SK-N-SH treated with all-trans-retinoic acid at 6 μM for 48 hours (cell line): ENCODE data around the gene CD84.

Source experiments
- BACH2 ChIP-seq: fragments of 250-450 bp; sonication (Bioruptor Pico); IDR thresholded peaks from 2 replicates; pipeline ENCODE4 v1.9.0; 2021; ENCODE audit warnings: mild to moderate bottlenecking, borderline replicate concordance
- POU6F1 ChIP-seq: fragments of 250-450 bp; sonication (Bioruptor Pico); IDR thresholded peaks from 2 replicates; pipeline ENCODE4 v1.8.0; 2021; ENCODE audit warnings: low read depth, mild to moderate bottlenecking, moderate library complexity, borderline replicate concordance
- RARB ChIP-seq: fragments of 250-450 bp; sonication (Bioruptor Pico); IDR thresholded peaks from 2 replicates; pipeline ENCODE4 v1.8.0; 2021; ENCODE audit warnings: mild to moderate bottlenecking, moderate library complexity
- ZFP30 ChIP-seq: fragments of 450-650 bp; formaldehyde crosslinking; IDR thresholded peaks from 2 replicates; pipeline ENCODE4 v1.5.0; 2022; ENCODE audit warnings: mild to moderate bottlenecking, moderate library complexity
- ZNF565 ChIP-seq: fragments of 450-650 bp; formaldehyde crosslinking; conservative IDR thresholded peaks from 2 replicates; pipeline ENCODE4 v1.5.0; 2020; ENCODE audit warnings: low read depth, mild to moderate bottlenecking, moderate library complexity

GRCh38 chr1:160612613-160613218 is 33.4 kb upstream of the CD84 start:
- TF ChIP-seq POU6F1: no peak
- no peak for TF ChIP-seq ZFP30 (CRISPR knock-in tag)
- no peak for TF ChIP-seq BACH2 (CRISPR knock-in tag)
- TF ChIP-seq RARB: no peak
- no peak for TF ChIP-seq ZNF565 (CRISPR knock-in tag)
